IMR-90 (cell line): ENCODE data around the gene KRTAP2-1.
"Not testable (repeated sequence)": the region's sequence is repeated elsewhere in the genome, so short reads cannot be mapped to it uniquely, and the experiment has no call there.

Source experiments
- CEBPB ChIP-seq: IDR thresholded peaks from 2 replicates; pipeline ENCODE4 v1.6.1; 2012; ENCODE audit warnings: low read depth, low read length, improper control_type of control experiment
- TF ChIP-seq, protein P1 (sequence below): conservative IDR thresholded peaks from 2 replicates; pipeline ENCODE4 v1.5.1; 2012; ENCODE audit warnings: mild to moderate bottlenecking, low read depth, low read length, improper control_type of control experiment

DNA sequence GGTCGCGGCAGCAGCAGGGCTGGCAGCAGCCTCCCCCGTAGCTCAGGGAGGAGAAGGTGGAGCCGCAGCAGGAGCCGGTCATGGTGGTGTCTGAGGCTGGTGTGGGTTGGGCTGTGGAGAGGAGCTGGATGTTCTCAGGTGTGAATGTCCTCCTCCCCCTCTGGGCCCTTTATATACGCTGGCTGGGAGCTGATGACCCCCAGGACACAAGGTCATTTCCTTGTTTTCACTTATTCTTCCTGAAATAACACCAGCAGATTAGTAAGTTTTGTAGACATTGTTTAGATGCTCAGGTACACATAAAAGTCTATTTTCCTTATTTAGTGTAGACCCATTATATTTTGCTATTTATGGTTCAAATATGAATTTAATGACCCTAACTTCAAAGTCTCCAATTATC, 8.0 kb upstream of the KRTAP2-1 start, which contains the start of gene KRTAP2-2:
- TF ChIP-seq, protein P1, sequence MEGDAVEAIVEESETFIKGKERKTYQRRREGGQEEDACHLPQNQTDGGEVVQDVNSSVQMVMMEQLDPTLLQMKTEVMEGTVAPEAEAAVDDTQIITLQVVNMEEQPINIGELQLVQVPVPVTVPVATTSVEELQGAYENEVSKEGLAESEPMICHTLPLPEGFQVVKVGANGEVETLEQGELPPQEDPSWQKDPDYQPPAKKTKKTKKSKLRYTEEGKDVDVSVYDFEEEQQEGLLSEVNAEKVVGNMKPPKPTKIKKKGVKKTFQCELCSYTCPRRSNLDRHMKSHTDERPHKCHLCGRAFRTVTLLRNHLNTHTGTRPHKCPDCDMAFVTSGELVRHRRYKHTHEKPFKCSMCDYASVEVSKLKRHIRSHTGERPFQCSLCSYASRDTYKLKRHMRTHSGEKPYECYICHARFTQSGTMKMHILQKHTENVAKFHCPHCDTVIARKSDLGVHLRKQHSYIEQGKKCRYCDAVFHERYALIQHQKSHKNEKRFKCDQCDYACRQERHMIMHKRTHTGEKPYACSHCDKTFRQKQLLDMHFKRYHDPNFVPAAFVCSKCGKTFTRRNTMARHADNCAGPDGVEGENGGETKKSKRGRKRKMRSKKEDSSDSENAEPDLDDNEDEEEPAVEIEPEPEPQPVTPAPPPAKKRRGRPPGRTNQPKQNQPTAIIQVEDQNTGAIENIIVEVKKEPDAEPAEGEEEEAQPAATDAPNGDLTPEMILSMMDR, result not testable (repeated sequence)
- not testable (repeated sequence) for TF ChIP-seq CEBPB
